ENCODE results near the gene SMIM28.

The SMIM28 gene

DNA sequence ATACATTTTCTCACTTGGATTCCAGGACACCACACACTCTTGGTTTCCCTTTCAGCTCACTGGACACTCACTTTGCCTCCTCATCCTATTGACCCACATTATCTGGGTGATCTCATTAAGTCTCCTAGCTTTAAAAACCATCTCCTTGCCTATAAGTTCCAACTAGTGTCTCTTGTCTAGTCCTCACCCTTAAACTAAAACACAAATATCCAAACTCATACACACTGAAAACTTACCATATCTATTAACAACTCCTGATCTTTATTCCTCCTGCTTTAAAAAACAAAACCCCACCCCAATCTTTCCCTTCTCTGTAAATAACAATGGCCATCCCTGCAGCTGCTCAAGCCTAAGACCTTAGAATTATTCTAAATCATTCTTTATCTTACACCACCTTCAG lies 3.5 kb upstream of the SMIM28 start:
- Histone ChIP-seq H3K9me3 (no peaks in the 10 kb centered on the region), H3K4me3 (no peak overlapping the region), H3K27me3 (no peaks in the 10 kb centered on the region), H3K4me1 (no peaks in the 10 kb centered on the region), H3K36me3 (no peaks in the 10 kb centered on the region), H3K27ac (no peak overlapping the region)
- intact Hi-C loops (cut with DNase I; ENCODE audit: low total_unique reads), result no loop called here
- no peak for TF ChIP-seq CTCF (IDR thresholded peaks at IDR 0.05)
- no peak for DNase-seq

DNA sequence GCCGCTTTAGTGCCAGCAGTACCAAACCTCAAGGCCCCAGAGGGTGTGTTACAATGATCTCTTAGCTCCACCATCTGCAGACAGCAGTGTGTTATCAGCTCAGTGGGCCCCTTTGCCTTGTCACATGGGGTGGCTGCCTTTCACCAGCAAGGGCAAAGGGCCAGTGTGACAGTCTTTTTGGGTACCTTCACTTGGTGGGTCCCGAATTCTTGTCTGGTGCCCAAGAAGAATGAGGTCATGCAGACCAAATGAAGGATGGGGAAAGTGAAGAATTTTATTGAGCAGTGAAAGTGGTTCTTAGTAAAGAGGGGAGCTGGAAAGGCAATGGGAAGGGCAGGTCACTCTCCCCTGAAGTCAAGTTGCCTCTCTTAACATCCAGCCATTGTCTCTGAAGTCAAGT lies 2.9 kb upstream of the SMIM28 start:
- Histone ChIP-seq H3K9me3 (no peaks in the 10 kb centered on the region), H3K36me3 (no peaks in the 10 kb centered on the region), H3K4me3 (no peak overlapping the region), H3K27me3 (no peaks in the 10 kb centered on the region), H3K4me1 (no peaks in the 10 kb centered on the region), H3K27ac (no peak overlapping the region)
- no peak for DNase-seq
- no peak for TF ChIP-seq CTCF (IDR thresholded peaks at IDR 0.05)
- intact Hi-C loops (cut with DNase I; ENCODE audit: low total_unique reads), result no loop called here

DNA sequence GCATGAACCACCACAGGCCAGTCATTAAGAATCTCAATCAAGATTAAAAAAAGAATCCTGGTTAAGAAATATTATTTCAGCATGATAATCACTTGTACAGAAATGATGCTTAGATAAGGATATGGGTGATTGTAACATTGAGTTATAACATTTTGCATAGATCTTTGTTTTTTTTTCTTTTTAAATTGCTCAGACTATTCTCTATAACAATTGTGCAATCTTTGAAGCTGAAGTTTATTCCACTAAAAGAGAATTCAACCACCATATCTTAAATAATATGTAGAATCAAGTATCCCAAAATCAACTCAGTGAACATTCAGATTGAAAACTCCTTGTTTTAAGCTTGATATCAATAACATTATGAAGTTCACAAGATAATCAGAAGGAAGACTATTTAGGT lies 663 bp upstream of the SMIM28 start:
- no peak for TF ChIP-seq CTCF (IDR thresholded peaks at IDR 0.05)
- no peaks in the 10 kb centered on the region for H3K36me3 ChIP-seq
- H3K27me3 ChIP-seq, result no peaks in the 10 kb centered on the region
- intact Hi-C loops (cut with DNase I; ENCODE audit: low total_unique reads), result no loop called here
- DNase-seq, result no peak
- no peak overlapping the region for H3K27ac ChIP-seq
- H3K4me3 ChIP-seq, result no peak overlapping the region
- no peaks in the 10 kb centered on the region for H3K9me3 ChIP-seq
- no peaks in the 10 kb centered on the region for H3K4me1 ChIP-seq

- intact Hi-C loops (cut with DNase I; ENCODE audit: low total_unique reads), result no loop called here
- H3K27ac ChIP-seq, result no peak overlapping the region
- H3K27me3 ChIP-seq, result peaks cover 0 to 3% of the 10 kb centered on the region in 2 donors
- DNase-seq, result no peak
- no peak overlapping the region for H3K4me3 ChIP-seq
- no peak for TF ChIP-seq CTCF (IDR thresholded peaks at IDR 0.05)
- no peaks in the 10 kb centered on the region for H3K4me1 ChIP-seq
- no peaks in the 10 kb centered on the region for H3K36me3 ChIP-seq
- no peaks in the 10 kb centered on the region for H3K9me3 ChIP-seq
These were observed 758 bp downstream of the SMIM28 start for GRCh38 chr6:138378463-138378862.

DNA sequence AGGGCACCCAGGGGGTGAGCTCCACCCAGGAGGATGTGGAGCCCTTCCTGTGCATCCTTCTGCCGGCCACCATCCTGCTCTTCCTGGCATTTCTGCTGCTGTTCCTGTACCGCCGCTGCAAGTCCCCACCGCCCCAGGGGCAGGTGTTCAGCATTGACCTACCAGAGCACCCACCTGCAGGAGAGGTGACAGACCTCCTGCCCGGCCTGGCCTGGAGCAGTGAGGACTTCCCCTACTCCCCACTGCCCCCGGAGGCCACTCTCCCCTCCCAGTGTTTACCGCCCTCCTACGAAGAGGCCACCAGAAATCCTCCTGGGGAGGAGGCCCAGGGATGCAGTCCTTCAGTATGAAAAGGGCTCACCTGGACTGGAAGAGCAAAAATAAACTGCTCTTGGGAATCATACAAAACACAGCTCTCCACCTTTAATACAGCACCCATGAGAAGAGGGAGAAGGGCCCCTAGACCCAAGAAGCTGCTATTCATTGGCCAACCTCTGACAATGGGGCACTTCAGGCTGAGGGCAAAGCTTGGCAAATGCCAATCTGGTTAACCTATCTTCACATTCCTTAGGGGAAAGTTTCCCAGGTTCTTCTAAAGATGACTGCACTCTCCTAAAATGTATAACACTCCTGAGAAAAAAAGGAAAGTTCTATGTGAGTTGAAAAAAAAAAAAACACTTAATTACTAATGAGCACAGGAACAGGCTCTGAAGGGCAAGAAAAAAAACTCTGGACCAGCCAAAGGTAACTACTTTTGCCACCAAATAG lies 5.0 kb downstream of the SMIM28 start:
- intact Hi-C loops (cut with DNase I; ENCODE audit: low total_unique reads), result no loop called here
- H3K4me1 ChIP-seq, result no peaks in the 10 kb centered on the region
- H3K27me3 ChIP-seq, result peaks cover 0 to 3% of the 10 kb centered on the region in 2 donors
- no peak for TF ChIP-seq CTCF (IDR thresholded peaks at IDR 0.05)
- H3K36me3 ChIP-seq, result no peaks in the 10 kb centered on the region
- no peak overlapping the region for H3K4me3 ChIP-seq
- H3K9me3 ChIP-seq, result no peaks in the 10 kb centered on the region
- no peak for DNase-seq
- no peak overlapping the region for H3K27ac ChIP-seq

GRCh38 chr6:138383776-138384175 lies 6.1 kb downstream of the SMIM28 start:
- Histone ChIP-seq H3K9me3 (no peaks in the 10 kb centered on the region), H3K4me1 (no peaks in the 10 kb centered on the region), H3K27ac (no peak overlapping the region), H3K4me3 (no peak overlapping the region), H3K27me3 (peaks cover 0 to 3% of the 10 kb centered on the region in 2 donors), H3K36me3 (no peaks in the 10 kb centered on the region)
- no peak for DNase-seq
- no peak for TF ChIP-seq CTCF (IDR thresholded peaks at IDR 0.05)
- intact Hi-C loops (cut with DNase I; ENCODE audit: low total_unique reads), result no loop called here
